Myocyte (in vitro differentiated cells): Measurements from ENCODE around the gene GAMT. TPM values are rescaled to one million over a fixed set of nuclear protein-coding genes. Genes with fewer than 3 reads are reported as not detected.
"Not testable (repeated sequence)": the region's sequence is repeated elsewhere in the genome, so short reads cannot be mapped to it uniquely, and the experiment has no call there.

Experiments
- DNase-seq: peaks from one replicate; pipeline ENCODE4 v3.0.0-alpha.2; 2012; ENCODE audit warnings: low read depth
- total RNA-seq: library from RNA; depleted of rRNA; stranded (reverse); fragments of >200 nt; gene quantifications from 2 replicates; pipeline ENCODE4 v1.2.3, GENCODE V29; 2014

GAMT gene
- total RNA-seq, 1 donor from 2014 or later, result 147 TPM

- DNase-seq, result no peak
These were observed 32.7 kb upstream of the GAMT start for GRCh38 chr19:1434040-1434366.

- no peak for DNase-seq
These were observed 32.0 kb upstream of the GAMT start for GRCh38 chr19:1433119-1434039.

- DNase-seq, result no peak
These were observed 31.2 kb upstream of the GAMT start for GRCh38 chr19:1432507-1432887.

- no peak for DNase-seq
These were observed 30.6 kb upstream of the GAMT start for GRCh38 chr19:1431759-1432506.

GRCh38 chr19:1430246-1430645, 28.9 kb upstream of the GAMT start:
- no peak for DNase-seq

GRCh38 chr19:1429750-1430149, 28.4 kb upstream of the GAMT start:
- DNase-seq, result no peak

- no peak for DNase-seq
These were observed 27.5 kb upstream of the GAMT start for GRCh38 chr19:1428738-1429391.

- DNase-seq, result no peak
These were observed 26.0 kb upstream of the GAMT start for GRCh38 chr19:1427221-1427920.

- no peak for DNase-seq
These were observed 25.4 kb upstream of the GAMT start for GRCh38 chr19:1426736-1427135.

GRCh38 chr19:1425902-1426301, 24.6 kb upstream of the GAMT start:
- no peak for DNase-seq

GRCh38 chr19:1425102-1425837, 23.9 kb upstream of the GAMT start:
- no peak for DNase-seq

GRCh38 chr19:1424192-1424955, 23.0 kb upstream of the GAMT start:
- no peak for DNase-seq

- DNase-seq, result no peak
These were observed 22.3 kb upstream of the GAMT start for GRCh38 chr19:1423436-1424191.

- DNase-seq, result no peak
These were observed 21.6 kb upstream of the GAMT start for GRCh38 chr19:1422943-1423342.

GRCh38 chr19:1422360-1422759, 21.0 kb upstream of the GAMT start:
- DNase-seq, result no peak

- DNase-seq, result peak; percentile 45
These were observed 20.6 kb upstream of the GAMT start for GRCh38 chr19:1421958-1422305.

GRCh38 chr19:1421218-1421957, 20.0 kb upstream of the GAMT start:
- no peak for DNase-seq

- DNase-seq, result no peak
These were observed 19.2 kb upstream of the GAMT start for GRCh38 chr19:1420590-1420989.

GRCh38 chr19:1420085-1420484, 18.7 kb upstream of the GAMT start:
- DNase-seq, result not testable (repeated sequence)
